ENCODE measurements around the gene NPTXR.

DNA sequence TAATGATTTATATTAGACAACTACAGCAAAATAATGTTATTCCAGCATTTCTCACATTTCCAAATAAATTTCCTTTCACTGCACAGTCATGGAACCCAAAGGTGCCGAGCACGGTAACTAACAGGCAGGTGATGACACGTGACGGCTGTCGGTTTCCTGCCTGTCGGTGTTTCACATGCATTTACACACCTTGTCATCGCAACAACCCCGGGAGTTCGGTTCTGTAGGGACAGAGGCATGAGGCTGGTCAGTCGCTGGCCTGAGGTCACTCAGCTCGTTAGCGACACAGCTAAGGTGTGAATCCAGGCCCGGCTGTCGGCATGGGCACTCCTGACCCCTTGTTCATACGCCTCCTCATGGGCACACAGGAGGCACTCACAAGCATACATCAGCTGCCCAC lies 59.8 kb downstream of the NPTXR start:
- TF ChIP-seq CTCF (conservative IDR thresholded peaks at IDR 0.05; ENCODE audit: low read length) (no peak), EZH2phosphoT487 (IDR thresholded peaks at IDR 0.05; ENCODE audit: borderline replicate concordance, low read depth, low read length) (no peak)

Data from OCI-LY7 (cell line).